ENCODE data around the gene RGS9BP. TPM values are rescaled to one million over a fixed set of nuclear protein-coding genes. Genes with fewer than 3 reads are reported as not detected.

Gene RGS9BP
- total and polyA plus RNA-seq, 3 donors from 2014 or later: 0.58 to 2.4 (median 0.94) TPM

DNA sequence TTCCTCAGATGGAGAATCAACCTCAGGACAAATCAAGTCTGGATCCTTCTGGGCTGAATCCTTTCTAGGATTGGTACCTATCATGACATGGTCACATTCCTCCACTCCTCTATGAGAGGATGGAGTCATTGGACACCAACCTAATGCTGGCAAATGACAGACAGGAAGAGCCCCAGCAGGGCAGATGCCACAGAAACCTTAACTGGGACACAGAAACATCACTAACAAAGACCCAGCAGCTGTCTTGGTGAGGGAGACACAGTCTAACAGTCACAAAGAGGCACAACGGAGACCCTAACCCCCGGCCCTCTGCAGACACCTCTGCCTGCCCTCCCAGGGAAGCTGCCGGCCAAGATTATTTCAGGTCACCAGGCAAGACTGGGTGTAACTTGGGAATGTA lies 2.8 kb upstream of the RGS9BP start:
- Histone ChIP-seq H3K36me3 (ENCODE audit: low read depth, missing control alignments) (no peaks in the 10 kb centered on the region), H3K4me3 (no peak overlapping the region), H3K4me1 (peaks cover 6% of the 10 kb centered on the region), H3K27ac (no peak overlapping the region), H3K27me3 (no peaks in the 10 kb centered on the region), H3K9me3 (no peaks in the 10 kb centered on the region)
- DNase-seq: no peak
- WGBS, 2 donors: 95% methylated on average over 3 of the region's 3 CpGs; no CpG with 5 or more reads in 1 of the 2 donors
- intact Hi-C loops (cut with DNase I; ENCODE audit: low total_unique reads): no loop called here
- TF ChIP-seq POLR2A (IDR thresholded peaks at IDR 0.05) (no peak), CTCF (IDR thresholded peaks at IDR 0.05) (no peak)

GRCh38 chr19:32673573-32673972 lies 2.1 kb upstream of the RGS9BP start:
- intact Hi-C loops (cut with DNase I; ENCODE audit: low total_unique reads): no loop called here
- Histone ChIP-seq H3K27ac (no peak overlapping the region), H3K27me3 (no peaks in the 10 kb centered on the region), H3K4me1 (peaks cover 6% of the 10 kb centered on the region), H3K9me3 (no peaks in the 10 kb centered on the region), H3K36me3 (ENCODE audit: low read depth, missing control alignments) (no peaks in the 10 kb centered on the region), H3K4me3 (no peak overlapping the region)
- no peak for DNase-seq
- WGBS, 2 donors: 82 to 85% methylated on average over 8 to 10 of the region's 10 CpGs
- no peak for TF ChIP-seq POLR2A (IDR thresholded peaks at IDR 0.05)
- no peak for TF ChIP-seq CTCF (IDR thresholded peaks at IDR 0.05)

GRCh38 chr19:32674153-32674930 lies 1.3 kb upstream of the RGS9BP start:
- no peaks in the 10 kb centered on the region for H3K27me3 ChIP-seq
- no peaks in the 10 kb centered on the region for H3K9me3 ChIP-seq
- TF ChIP-seq POLR2A (IDR thresholded peaks at IDR 0.05) (no peak), CTCF (IDR thresholded peaks at IDR 0.05) (no peak)
- WGBS, 2 donors: 2% methylated on average over 14 to 39 of the region's 67 CpGs
- intact Hi-C loops (cut with DNase I; ENCODE audit: low total_unique reads): no loop called here
- peaks cover 6% of the 10 kb centered on the region for H3K4me1 ChIP-seq
- H3K27ac ChIP-seq: peak overlapping the region; percentile 56 to 73
- peak overlapping the region; percentile 76 to 87 for H3K4me3 ChIP-seq
- no peak for DNase-seq
- no peaks in the 10 kb centered on the region for H3K36me3 ChIP-seq (ENCODE audit: low read depth, missing control alignments)

- DNase-seq: peak; percentile 99
- H3K9me3 ChIP-seq: no peaks in the 10 kb centered on the region
- intact Hi-C loops (cut with DNase I; ENCODE audit: low total_unique reads): no loop called here
- H3K36me3 ChIP-seq (ENCODE audit: low read depth, missing control alignments): no peaks in the 10 kb centered on the region
- peaks cover 6% of the 10 kb centered on the region for H3K4me1 ChIP-seq
- TF ChIP-seq POLR2A (IDR thresholded peaks at IDR 0.05) (no peak), CTCF (IDR thresholded peaks at IDR 0.05) (no peak)
- no peaks in the 10 kb centered on the region for H3K27me3 ChIP-seq
- peak within 1 kb of the TSS; percentile 76 to 87 for H3K4me3 ChIP-seq
- H3K27ac ChIP-seq: peak within 1 kb of the TSS; percentile 56 to 73
- 0 to 1% methylated on average over 8 to 39 of the region's 75 CpGs for WGBS, 2 donors
Measured at GRCh38 chr19:32674931-32675719, 523 bp upstream of the RGS9BP start, which contains the start of gene ANKRD27. TSS of gene ANKRD27 (minus strand) at chr19:32675180. CDS start at chr19:32659015, 16,165 bp downstream.
